ENCODE data around the gene CAMK2D.

DNA sequence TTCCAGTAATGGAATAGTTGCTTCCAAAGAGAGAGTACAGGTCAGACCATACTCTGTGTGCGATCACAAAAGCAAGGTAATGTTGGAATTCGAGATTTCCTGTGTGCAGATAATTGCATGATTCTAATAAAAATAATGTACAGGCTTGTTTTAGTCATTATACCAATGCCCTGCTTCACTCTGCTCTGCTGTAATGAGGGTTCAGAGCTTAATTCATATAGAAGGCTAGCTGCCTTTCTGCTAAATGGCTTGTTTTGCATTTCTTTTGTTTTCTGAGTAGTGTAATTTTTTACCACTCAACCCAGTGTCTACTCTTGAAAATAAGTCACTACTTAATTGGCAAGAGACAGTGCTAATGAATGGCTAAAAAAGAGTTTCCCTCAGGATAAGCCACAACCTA, 236.0 kb downstream of the CAMK2D start:
- TF ChIP-seq, protein P1, sequence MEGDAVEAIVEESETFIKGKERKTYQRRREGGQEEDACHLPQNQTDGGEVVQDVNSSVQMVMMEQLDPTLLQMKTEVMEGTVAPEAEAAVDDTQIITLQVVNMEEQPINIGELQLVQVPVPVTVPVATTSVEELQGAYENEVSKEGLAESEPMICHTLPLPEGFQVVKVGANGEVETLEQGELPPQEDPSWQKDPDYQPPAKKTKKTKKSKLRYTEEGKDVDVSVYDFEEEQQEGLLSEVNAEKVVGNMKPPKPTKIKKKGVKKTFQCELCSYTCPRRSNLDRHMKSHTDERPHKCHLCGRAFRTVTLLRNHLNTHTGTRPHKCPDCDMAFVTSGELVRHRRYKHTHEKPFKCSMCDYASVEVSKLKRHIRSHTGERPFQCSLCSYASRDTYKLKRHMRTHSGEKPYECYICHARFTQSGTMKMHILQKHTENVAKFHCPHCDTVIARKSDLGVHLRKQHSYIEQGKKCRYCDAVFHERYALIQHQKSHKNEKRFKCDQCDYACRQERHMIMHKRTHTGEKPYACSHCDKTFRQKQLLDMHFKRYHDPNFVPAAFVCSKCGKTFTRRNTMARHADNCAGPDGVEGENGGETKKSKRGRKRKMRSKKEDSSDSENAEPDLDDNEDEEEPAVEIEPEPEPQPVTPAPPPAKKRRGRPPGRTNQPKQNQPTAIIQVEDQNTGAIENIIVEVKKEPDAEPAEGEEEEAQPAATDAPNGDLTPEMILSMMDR (IDR thresholded peaks at IDR 0.05; ENCODE audit: low read depth, low read length, missing input control) = no peak
- TF ChIP-seq, protein P2, sequence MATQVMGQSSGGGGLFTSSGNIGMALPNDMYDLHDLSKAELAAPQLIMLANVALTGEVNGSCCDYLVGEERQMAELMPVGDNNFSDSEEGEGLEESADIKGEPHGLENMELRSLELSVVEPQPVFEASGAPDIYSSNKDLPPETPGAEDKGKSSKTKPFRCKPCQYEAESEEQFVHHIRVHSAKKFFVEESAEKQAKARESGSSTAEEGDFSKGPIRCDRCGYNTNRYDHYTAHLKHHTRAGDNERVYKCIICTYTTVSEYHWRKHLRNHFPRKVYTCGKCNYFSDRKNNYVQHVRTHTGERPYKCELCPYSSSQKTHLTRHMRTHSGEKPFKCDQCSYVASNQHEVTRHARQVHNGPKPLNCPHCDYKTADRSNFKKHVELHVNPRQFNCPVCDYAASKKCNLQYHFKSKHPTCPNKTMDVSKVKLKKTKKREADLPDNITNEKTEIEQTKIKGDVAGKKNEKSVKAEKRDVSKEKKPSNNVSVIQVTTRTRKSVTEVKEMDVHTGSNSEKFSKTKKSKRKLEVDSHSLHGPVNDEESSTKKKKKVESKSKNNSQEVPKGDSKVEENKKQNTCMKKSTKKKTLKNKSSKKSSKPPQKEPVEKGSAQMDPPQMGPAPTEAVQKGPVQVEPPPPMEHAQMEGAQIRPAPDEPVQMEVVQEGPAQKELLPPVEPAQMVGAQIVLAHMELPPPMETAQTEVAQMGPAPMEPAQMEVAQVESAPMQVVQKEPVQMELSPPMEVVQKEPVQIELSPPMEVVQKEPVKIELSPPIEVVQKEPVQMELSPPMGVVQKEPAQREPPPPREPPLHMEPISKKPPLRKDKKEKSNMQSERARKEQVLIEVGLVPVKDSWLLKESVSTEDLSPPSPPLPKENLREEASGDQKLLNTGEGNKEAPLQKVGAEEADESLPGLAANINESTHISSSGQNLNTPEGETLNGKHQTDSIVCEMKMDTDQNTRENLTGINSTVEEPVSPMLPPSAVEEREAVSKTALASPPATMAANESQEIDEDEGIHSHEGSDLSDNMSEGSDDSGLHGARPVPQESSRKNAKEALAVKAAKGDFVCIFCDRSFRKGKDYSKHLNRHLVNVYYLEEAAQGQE (IDR thresholded peaks at IDR 0.05) = no peak
- TF ChIP-seq EGR1 (IDR thresholded peaks at IDR 0.05; ENCODE audit: low read depth in 2 of 2) = no peak
- TF ChIP-seq GABPA (IDR thresholded peaks at IDR 0.05 in 1 of 2, conservative IDR thresholded peaks at IDR 0.05 in 1 of 2) = no peak
- no peak for TF ChIP-seq SP1 (IDR thresholded peaks at IDR 0.05)
- TF ChIP-seq, protein P3, sequence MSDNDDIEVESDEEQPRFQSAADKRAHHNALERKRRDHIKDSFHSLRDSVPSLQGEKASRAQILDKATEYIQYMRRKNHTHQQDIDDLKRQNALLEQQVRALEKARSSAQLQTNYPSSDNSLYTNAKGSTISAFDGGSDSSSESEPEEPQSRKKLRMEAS (IDR thresholded peaks at IDR 0.05) = no peak
- TF ChIP-seq YY1 (IDR thresholded peaks at IDR 0.05) = no peak
- TF ChIP-seq, protein P4, sequence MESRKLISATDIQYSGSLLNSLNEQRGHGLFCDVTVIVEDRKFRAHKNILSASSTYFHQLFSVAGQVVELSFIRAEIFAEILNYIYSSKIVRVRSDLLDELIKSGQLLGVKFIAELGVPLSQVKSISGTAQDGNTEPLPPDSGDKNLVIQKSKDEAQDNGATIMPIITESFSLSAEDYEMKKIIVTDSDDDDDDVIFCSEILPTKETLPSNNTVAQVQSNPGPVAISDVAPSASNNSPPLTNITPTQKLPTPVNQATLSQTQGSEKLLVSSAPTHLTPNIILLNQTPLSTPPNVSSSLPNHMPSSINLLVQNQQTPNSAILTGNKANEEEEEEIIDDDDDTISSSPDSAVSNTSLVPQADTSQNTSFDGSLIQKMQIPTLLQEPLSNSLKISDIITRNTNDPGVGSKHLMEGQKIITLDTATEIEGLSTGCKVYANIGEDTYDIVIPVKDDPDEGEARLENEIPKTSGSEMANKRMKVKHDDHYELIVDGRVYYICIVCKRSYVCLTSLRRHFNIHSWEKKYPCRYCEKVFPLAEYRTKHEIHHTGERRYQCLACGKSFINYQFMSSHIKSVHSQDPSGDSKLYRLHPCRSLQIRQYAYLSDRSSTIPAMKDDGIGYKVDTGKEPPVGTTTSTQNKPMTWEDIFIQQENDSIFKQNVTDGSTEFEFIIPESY (IDR thresholded peaks at IDR 0.05) = no peak
- no peak for TF ChIP-seq RXRA (IDR thresholded peaks at IDR 0.05)
- TF ChIP-seq HNF4G (IDR thresholded peaks at IDR 0.05) = no peak
- TF ChIP-seq NR2F2 (IDR thresholded peaks at IDR 0.05) = no peak
- TF ChIP-seq FOXA1 (IDR thresholded peaks at IDR 0.05) = no peak
- no peak for TF ChIP-seq JUND (IDR thresholded peaks at IDR 0.05)
